Body of pancreas (tissue), 4 donors: ENCODE measurements around the gene SPATA45. TPM values are rescaled to one million over a fixed set of nuclear protein-coding genes. Genes with fewer than 3 reads are reported as not detected.

Experiments used
- ATAC-seq: fragments of 150-250 bp; one replicate; pipeline ENCODE4 v1.9.1; 2016
- DNase-seq, 4 donors: peaks; one replicate each; pipeline ENCODE4 v3.0.0-alpha.2; 2019
- H3K27ac ChIP-seq, 4 donors: fragments of 200-600 bp; sonication (generic); 1 replicate in 3 of 4; 2 replicates in 1 of 4; pipeline versions ENCODE4 v1.5.1 to v1.6.1; 2016 to 2019; ENCODE audit warnings: mild to moderate bottlenecking in 1 of 4, mixed read lengths in 1 of 4, moderate library complexity in 1 of 4
- H3K27me3 ChIP-seq, 2 donors: fragments of 200-600 bp; sonication (generic); one replicate each; pipeline ENCODE4 v1.6.0; 2016; ENCODE audit warnings: mild to moderate bottlenecking in 1 of 2
- H3K36me3 ChIP-seq, 2 donors: fragments of 200-600 bp; sonication (generic); replicated peaks in 1 of 2; 2 replicates each; pipeline ENCODE4 v1.5.1; 2016; ENCODE audit warnings: low read depth in 2 of 2; ENCODE audit not compliant: insufficient read depth in 1 of 2
- H3K4me1 ChIP-seq: fragments of 200-600 bp; sonication (generic); one replicate; pipeline ENCODE4 v1.6.0; 2016
- H3K4me3 ChIP-seq, 2 donors: fragments of 200-600 bp; sonication (generic); 1 replicate in 1 of 2; 2 replicates in 1 of 2; pipeline ENCODE4 v1.5.1; 2016 to 2019
- H3K9me3 ChIP-seq, 3 donors: fragments of 200-600 bp; sonication (generic); 1 replicate in 2 of 3; 2 replicates in 1 of 3; pipeline ENCODE4 v1.5.1; 2016
- CTCF ChIP-seq, 7 experiments: fragments of 450-650 bp in 4 of 7; fragments of 200-600 bp in 3 of 7; sonication (generic) in 3 of 7; IDR thresholded peaks; one replicate each; pipeline ENCODE4 v1.5.1; 2016 to 2019; ENCODE audit warnings: antibody characterized with exemption in 7 of 7
- POLR2A ChIP-seq, 3 donors: fragments of 450-650 bp; IDR thresholded peaks; one replicate each; pipeline ENCODE4 v1.6.1; 2016; ENCODE audit warnings: antibody characterized with exemption in 3 of 3, mild to moderate bottlenecking in 2 of 3
- WGBS, 2 donors: methylation state at CpG; one replicate each; pipeline ENCODE4 v1.1.5; 2017; 5-methylcytosine and 5-hydroxymethylcytosine counted together
- intact Hi-C: fragments of 100-400 bp; cut with DNase I; formaldehyde crosslinking; loops from one replicate; pipeline ENCODE4 v1.15.1; 2023
- total RNA-seq, 2 donors: library from RNA; depleted of rRNA; stranded (reverse); fragments of >200 nt; gene quantifications; one replicate each; pipeline ENCODE4 v1.1.0, GENCODE V29; 2016

The SPATA45 gene
- total RNA-seq, result not detected

- Histone ChIP-seq H3K27ac (no peak within 1 kb of the TSS), H3K4me1 (no peaks in the 10 kb centered on the region), H3K9me3 (peaks cover 0 to 6% (median 0%) of the 10 kb centered on the region in 3 donors), H3K36me3 (no peaks in the 10 kb centered on the region), H3K27me3 (no peaks in the 10 kb centered on the region), H3K4me3 (no peak within 1 kb of the TSS)
- ATAC-seq, result no peak
- 89 to 95% methylated on average over 4 of the region's 4 CpGs for WGBS, 2 donors
- TF ChIP-seq POLR2A (IDR thresholded peaks at IDR 0.05), result no peak
- no peak for TF ChIP-seq CTCF (IDR thresholded peaks at IDR 0.05)
- DNase-seq, result no peak
- intact Hi-C loops, result no loop called here
Observed at GRCh38 chr1:212847549-212847948, at the start of gene SPATA45. Gene SPATA45 (minus strand): TSS chr1:212847649. CDS start chr1:212836149, 11,500 bp downstream.

GRCh38 chr1:212892108-212892507, 44.7 kb upstream of the SPATA45 start:
- no peak overlapping the region for H3K4me3 ChIP-seq

GRCh38 chr1:212884592-212884991, 37.1 kb upstream of the SPATA45 start:
- DNase-seq (no peak), ATAC-seq (no peak)
- WGBS, 2 donors, result 83 to 98% methylated on average over 4 of the region's 4 CpGs
- H3K27ac ChIP-seq, result no peak overlapping the region
- no peak for TF ChIP-seq CTCF (IDR thresholded peaks at IDR 0.05)
- no peak for TF ChIP-seq POLR2A (IDR thresholded peaks at IDR 0.05)
- H3K36me3 ChIP-seq, result peaks cover 5 to 7% of the 10 kb centered on the region in 2 donors
- no peaks in the 10 kb centered on the region for H3K27me3 ChIP-seq
- no peak overlapping the region for H3K4me3 ChIP-seq
- H3K9me3 ChIP-seq, result no peaks in the 10 kb centered on the region
- H3K4me1 ChIP-seq, result no peaks in the 10 kb centered on the region
- intact Hi-C loops, result no loop called here

More at GRCh38 chr1:212892108-212892507, 44.7 kb upstream of the SPATA45 start:
- H3K36me3 ChIP-seq, result peaks cover 0 to 7% of the 10 kb centered on the region in 2 donors
- H3K9me3 ChIP-seq, result no peaks in the 10 kb centered on the region
- no peak for ATAC-seq
- WGBS, 2 donors, result 89 to 100% methylated on average over 1 of the region's 1 CpG
- no peaks in the 10 kb centered on the region for H3K4me1 ChIP-seq
- TF ChIP-seq CTCF (IDR thresholded peaks at IDR 0.05) (no peak), POLR2A (IDR thresholded peaks at IDR 0.05) (no peak)
- H3K27ac ChIP-seq, result no peak overlapping the region
- no peaks in the 10 kb centered on the region for H3K27me3 ChIP-seq
- intact Hi-C loops, result no loop called here
- DNase-seq, result no peak

- Histone ChIP-seq H3K9me3 (no peaks in the 10 kb centered on the region), H3K4me3 (no peak overlapping the region), H3K27me3 (no peaks in the 10 kb centered on the region), H3K27ac (no peak overlapping the region), H3K4me1 (no peaks in the 10 kb centered on the region), H3K36me3 (no peaks in the 10 kb centered on the region)
- intact Hi-C loops, result no loop called here
- ATAC-seq (no peak), DNase-seq (no peak)
- TF ChIP-seq CTCF (IDR thresholded peaks at IDR 0.05) (no peak), POLR2A (IDR thresholded peaks at IDR 0.05) (no peak)
- WGBS, 2 donors, result 91% methylated on average over 6 of the region's 6 CpGs
Observed at GRCh38 chr1:212879947-212880690, 32.7 kb upstream of the SPATA45 start.

- 96 to 100% methylated on average over 6 of the region's 6 CpGs for WGBS, 2 donors
- Histone ChIP-seq H3K27ac (no peak overlapping the region), H3K36me3 (no peaks in the 10 kb centered on the region), H3K9me3 (no peaks in the 10 kb centered on the region), H3K4me3 (no peak overlapping the region), H3K27me3 (no peaks in the 10 kb centered on the region), H3K4me1 (no peaks in the 10 kb centered on the region)
- no peak for DNase-seq
- ATAC-seq, result no peak
- TF ChIP-seq CTCF (IDR thresholded peaks at IDR 0.05) (no peak), POLR2A (IDR thresholded peaks at IDR 0.05) (no peak)
- intact Hi-C loops, result no loop called here
Observed at GRCh38 chr1:212878418-212878817, 31.0 kb upstream of the SPATA45 start.
